Measurements from ENCODE around the gene LOXL1.

- TF ChIP-seq CTCF (IDR thresholded peaks at IDR 0.05) = no peak
- no peak for TF ChIP-seq POLR2A (IDR thresholded peaks at IDR 0.05)
Measured at GRCh38 chr15:73950479-73950830, 24.2 kb downstream of the LOXL1 start.

Data from Peyer's patch (tissue), 4 donors.